Body of pancreas (tissue), 4 donors: ENCODE measurements around the gene PCK1. TPM values are rescaled to one million over a fixed set of nuclear protein-coding genes. Genes with fewer than 3 reads are reported as not detected.

ENCODE experiments used
- ATAC-seq: fragments of 150-250 bp; one replicate; pipeline ENCODE4 v1.9.1; 2016
- DNase-seq, 4 donors: peaks; one replicate each; pipeline ENCODE4 v3.0.0-alpha.2; 2019
- H3K27ac ChIP-seq, 4 donors: fragments of 200-600 bp; sonication (generic); 1 replicate in 3 of 4; 2 replicates in 1 of 4; pipeline versions ENCODE4 v1.5.1 to v1.6.1; 2016 to 2019; ENCODE audit warnings: mild to moderate bottlenecking in 1 of 4, mixed read lengths in 1 of 4, moderate library complexity in 1 of 4
- H3K27me3 ChIP-seq, 2 donors: fragments of 200-600 bp; sonication (generic); one replicate each; pipeline ENCODE4 v1.6.0; 2016; ENCODE audit warnings: mild to moderate bottlenecking in 1 of 2
- H3K36me3 ChIP-seq, 2 donors: fragments of 200-600 bp; sonication (generic); replicated peaks in 1 of 2; 2 replicates each; pipeline ENCODE4 v1.5.1; 2016; ENCODE audit warnings: low read depth in 2 of 2; ENCODE audit not compliant: insufficient read depth in 1 of 2
- H3K4me1 ChIP-seq: fragments of 200-600 bp; sonication (generic); one replicate; pipeline ENCODE4 v1.6.0; 2016
- H3K4me3 ChIP-seq, 2 donors: fragments of 200-600 bp; sonication (generic); 1 replicate in 1 of 2; 2 replicates in 1 of 2; pipeline ENCODE4 v1.5.1; 2016 to 2019
- H3K9me3 ChIP-seq, 3 donors: fragments of 200-600 bp; sonication (generic); 1 replicate in 2 of 3; 2 replicates in 1 of 3; pipeline ENCODE4 v1.5.1; 2016
- CTCF ChIP-seq, 7 experiments: fragments of 450-650 bp in 4 of 7; fragments of 200-600 bp in 3 of 7; sonication (generic) in 3 of 7; IDR thresholded peaks; one replicate each; pipeline ENCODE4 v1.5.1; 2016 to 2019; ENCODE audit warnings: antibody characterized with exemption in 7 of 7
- POLR2A ChIP-seq, 3 donors: fragments of 450-650 bp; IDR thresholded peaks; one replicate each; pipeline ENCODE4 v1.6.1; 2016; ENCODE audit warnings: antibody characterized with exemption in 3 of 3, mild to moderate bottlenecking in 2 of 3
- WGBS, 2 donors: methylation state at CpG; one replicate each; pipeline ENCODE4 v1.1.5; 2017; 5-methylcytosine and 5-hydroxymethylcytosine counted together
- intact Hi-C: fragments of 100-400 bp; cut with DNase I; formaldehyde crosslinking; loops from one replicate; pipeline ENCODE4 v1.15.1; 2023
- total RNA-seq, 2 donors: library from RNA; depleted of rRNA; stranded (reverse); fragments of >200 nt; gene quantifications; one replicate each; pipeline ENCODE4 v1.1.0, GENCODE V29; 2016

The PCK1 gene
- total RNA-seq, 2 donors from 2014 or later, result 14.3 to 33.3 TPM

GRCh38 chr20:57545927-57546662, 14.8 kb upstream of the PCK1 start:
- Histone ChIP-seq H3K27me3 (no peaks in the 10 kb centered on the region), H3K36me3 (no peaks in the 10 kb centered on the region), H3K4me3 (no peak overlapping the region), H3K27ac (no peak overlapping the region), H3K4me1 (peaks cover 2% of the 10 kb centered on the region), H3K9me3 (no peaks in the 10 kb centered on the region)
- ATAC-seq (no peak), DNase-seq (no peak)
- WGBS, 2 donors, result 70 to 73% methylated on average over 12 of the region's 12 CpGs
- TF ChIP-seq POLR2A (IDR thresholded peaks at IDR 0.05) (no peak), CTCF (IDR thresholded peaks at IDR 0.05) (no peak)
- intact Hi-C loops, result no loop called here

GRCh38 chr20:57546956-57547649, 13.8 kb upstream of the PCK1 start:
- H3K27me3 ChIP-seq, result no peaks in the 10 kb centered on the region
- ATAC-seq (no peak), DNase-seq (peak in 1 of 4 donors; percentile 13)
- H3K4me3 ChIP-seq, result no peak overlapping the region
- 52 to 73% methylated on average over 7 to 8 of the region's 8 CpGs for WGBS, 2 donors
- no peak overlapping the region for H3K27ac ChIP-seq
- H3K36me3 ChIP-seq, result no peaks in the 10 kb centered on the region
- intact Hi-C loops, result no loop called here
- no peaks in the 10 kb centered on the region for H3K4me1 ChIP-seq
- no peak for TF ChIP-seq POLR2A (IDR thresholded peaks at IDR 0.05)
- no peak for TF ChIP-seq CTCF (IDR thresholded peaks at IDR 0.05)
- no peaks in the 10 kb centered on the region for H3K9me3 ChIP-seq

- Histone ChIP-seq H3K27ac (no peak overlapping the region), H3K36me3 (no peaks in the 10 kb centered on the region), H3K4me3 (no peak overlapping the region), H3K9me3 (no peaks in the 10 kb centered on the region), H3K4me1 (no peaks in the 10 kb centered on the region), H3K27me3 (no peaks in the 10 kb centered on the region)
- ATAC-seq, result no peak
- TF ChIP-seq POLR2A (IDR thresholded peaks at IDR 0.05) (no peak), CTCF (IDR thresholded peaks at IDR 0.05) (no peak)
- intact Hi-C loops, result no loop called here
- 69 to 72% methylated on average over 19 to 21 of the region's 21 CpGs for WGBS, 2 donors
- DNase-seq, result peak in 3 of 4 donors; percentile 21 to 49 (median 47)
Measured at GRCh38 chr20:57548177-57549058, 12.5 kb upstream of the PCK1 start.

- no peaks in the 10 kb centered on the region for H3K9me3 ChIP-seq
- DNase-seq, result no peak
- no peak for ATAC-seq
- no peak overlapping the region for H3K4me3 ChIP-seq
- no peaks in the 10 kb centered on the region for H3K4me1 ChIP-seq
- no peak overlapping the region for H3K27ac ChIP-seq
- H3K36me3 ChIP-seq, result no peaks in the 10 kb centered on the region
- H3K27me3 ChIP-seq, result no peaks in the 10 kb centered on the region
- WGBS, 2 donors, result 82 to 83% methylated on average over 6 of the region's 6 CpGs
- TF ChIP-seq CTCF (IDR thresholded peaks at IDR 0.05), result no peak
- TF ChIP-seq POLR2A (IDR thresholded peaks at IDR 0.05), result no peak
- intact Hi-C loops, result no loop called here
Measured at GRCh38 chr20:57552471-57552870, 8.4 kb upstream of the PCK1 start.
